Right cardiac atrium (tissue), 5 donors: ENCODE measurements around the gene FSTL4. TPM values are rescaled to one million over a fixed set of nuclear protein-coding genes. Genes with fewer than 3 reads are reported as not detected.

Experiments
- ATAC-seq, 2 donors: fragments of 200-7000 bp; cut with Tn5 transposase; one replicate each; pipeline versions ENCODE4 v1.8.0 to v1.9.1; 2020; ENCODE audit warnings: moderate library complexity in 2 of 2, mild to moderate bottlenecking in 1 of 2
- DNase-seq, 3 donors: peaks; one replicate each; pipeline ENCODE4 v3.0.0-alpha.2; 2020
- H3K27ac ChIP-seq: one replicate; pipeline ENCODE4 v1.5.1; 2013; ENCODE audit warnings: mild to moderate bottlenecking, low read length, control low read depth, moderate library complexity
- H3K27me3 ChIP-seq: one replicate; pipeline ENCODE4 v1.6.1; 2013; ENCODE audit not compliant: control insufficient read depth, insufficient read depth
- H3K4me1 ChIP-seq: one replicate; pipeline ENCODE4 v1.6.1; 2013; ENCODE audit warnings: low read length; ENCODE audit not compliant: control insufficient read depth, insufficient read depth
- H3K4me3 ChIP-seq: one replicate; pipeline ENCODE4 v1.5.1; 2013; ENCODE audit warnings: low read length, control low read depth
- H3K9me3 ChIP-seq: one replicate; pipeline ENCODE4 v1.6.1; 2013; ENCODE audit warnings: low read length; ENCODE audit not compliant: control insufficient read depth
- WGBS: extraction: QIAGEN DNeasy Blood & Tissue Kit; methylation state at CpG from one replicate; pipeline ENCODE4 v1.1.7; 2013; 5-methylcytosine and 5-hydroxymethylcytosine counted together
- intact Hi-C, 4 donors: fragments of 100-400 bp; cut with DNase I; formaldehyde crosslinking; loops; one replicate each; pipeline versions ENCODE4 v1.11.0 to v1.14.0; 2022 to 2023
- polyA plus RNA-seq: library from polyadenylated mRNA; stranded (reverse); fragments of 200-250 nt; gene quantifications from one replicate; pipeline ENCODE4 v1.2.3, GENCODE V29; 2013
- total RNA-seq, 4 donors: library from RNA; stranded (reverse); fragmentation: NEBNext Ultra II Directional; extraction: Animal tissue kit (Norgen Biotek cat#: 25700); gene quantifications; one replicate each; pipeline ENCODE4 v1.2.1, GENCODE V29; 2021
- donor health status: healthy with polysubstance abuse.
- donor health status: DM: no; HTN: yes; CAD: no.
- donor health status: DM: no; HTN: no; CAD: no.
- donor health status: DM: no; HTN: yes; CAD: no; lungs with severe emphysema.
- donor health status: DM: yes; HTN: yes; CAD: no.

Gene FSTL4
- total and polyA plus RNA-seq, 5 donors, result not detected

- Histone ChIP-seq H3K4me1 (no peaks in the 10 kb centered on the region), H3K4me3 (no peak overlapping the region), H3K27ac (no peak overlapping the region), H3K9me3 (no peaks in the 10 kb centered on the region), H3K27me3 (no peaks in the 10 kb centered on the region)
- no peak for DNase-seq
- WGBS, result 47% methylated on average over 6 of the region's 6 CpGs
- no peak for ATAC-seq
- intact Hi-C loops, result loop anchor here in 1 of 4 donors (10.0 kb wide), 1 partner anchor 137 kb away; no protein-coding TSS in a partner anchor
Measured at GRCh38 chr5:133252133-133252480, 360.2 kb downstream of the FSTL4 start.

- H3K4me3 ChIP-seq, result no peak overlapping the region
- WGBS, result 74% methylated on average over 16 of the region's 16 CpGs
- H3K27ac ChIP-seq, result no peak overlapping the region
- ATAC-seq (no peak), DNase-seq (no peak)
- no peaks in the 10 kb centered on the region for H3K9me3 ChIP-seq
- intact Hi-C loops, result loop anchor here in 1 of 4 donors (10.0 kb wide), 1 partner anchor 137 kb away; no protein-coding TSS in a partner anchor
- no peaks in the 10 kb centered on the region for H3K27me3 ChIP-seq
- no peaks in the 10 kb centered on the region for H3K4me1 ChIP-seq
Measured at GRCh38 chr5:133251296-133252132, 360.8 kb downstream of the FSTL4 start.

- 91% methylated on average over 10 of the region's 10 CpGs for WGBS
- Histone ChIP-seq H3K27me3 (no peaks in the 10 kb centered on the region), H3K9me3 (no peaks in the 10 kb centered on the region), H3K4me1 (no peaks in the 10 kb centered on the region), H3K27ac (no peak overlapping the region), H3K4me3 (no peak overlapping the region)
- intact Hi-C loops, result loop anchor here in 1 of 4 donors (10.0 kb wide), 1 partner anchor 136 kb away; no protein-coding TSS in a partner anchor
- no peak for ATAC-seq
- DNase-seq, result no peak
Measured at GRCh38 chr5:133250527-133250926, 361.8 kb downstream of the FSTL4 start.

GRCh38 chr5:133249593-133249992, 362.7 kb downstream of the FSTL4 start:
- DNase-seq (no peak), ATAC-seq (no peak)
- Histone ChIP-seq H3K27me3 (no peaks in the 10 kb centered on the region), H3K4me3 (no peak overlapping the region), H3K27ac (no peak overlapping the region), H3K9me3 (no peaks in the 10 kb centered on the region), H3K4me1 (no peaks in the 10 kb centered on the region)
- 78% methylated on average over 6 of the region's 6 CpGs for WGBS
- intact Hi-C loops, result loop anchor here in 3 of 4 donors (5.0 to 10.0 kb wide), 2 partner anchors 125 to 137 kb away; no protein-coding TSS in a partner anchor

GRCh38 chr5:133247881-133248624, 364.3 kb downstream of the FSTL4 start:
- peak; percentile 18 to 73 for ATAC-seq
- Histone ChIP-seq H3K4me1 (no peaks in the 10 kb centered on the region), H3K27ac (no peak overlapping the region), H3K27me3 (no peaks in the 10 kb centered on the region), H3K4me3 (no peak overlapping the region), H3K9me3 (no peaks in the 10 kb centered on the region)
- intact Hi-C loops, result loop anchor here in 3 of 4 donors (5.0 to 10.0 kb wide), 2 partner anchors 123 to 136 kb away; no protein-coding TSS in a partner anchor
- WGBS, result 63% methylated on average over 5 of the region's 5 CpGs
- peak in 1 of 3 donors; percentile 47 for DNase-seq

GRCh38 chr5:133247151-133247709, 365.1 kb downstream of the FSTL4 start:
- WGBS, result 87% methylated on average over 4 of the region's 4 CpGs
- Histone ChIP-seq H3K27me3 (no peaks in the 10 kb centered on the region), H3K27ac (no peak overlapping the region), H3K4me3 (no peak overlapping the region), H3K4me1 (no peaks in the 10 kb centered on the region), H3K9me3 (no peaks in the 10 kb centered on the region)
- no peak for ATAC-seq
- DNase-seq, result no peak
- intact Hi-C loops, result loop anchor here in 3 of 4 donors (5.0 to 10.0 kb wide), 2 partner anchors 122 to 135 kb away; no protein-coding TSS in a partner anchor

GRCh38 chr5:133246376-133247150, 365.8 kb downstream of the FSTL4 start:
- Histone ChIP-seq H3K9me3 (no peaks in the 10 kb centered on the region), H3K4me3 (no peak overlapping the region), H3K27ac (no peak overlapping the region), H3K4me1 (no peaks in the 10 kb centered on the region), H3K27me3 (no peaks in the 10 kb centered on the region)
- DNase-seq, result no peak
- intact Hi-C loops, result loop anchor here in 3 of 4 donors (5.0 to 10.0 kb wide), 2 partner anchors 122 to 134 kb away; no protein-coding TSS in a partner anchor
- no peak for ATAC-seq
- 81% methylated on average over 13 of the region's 13 CpGs for WGBS

- H3K27me3 ChIP-seq, result no peaks in the 10 kb centered on the region
- 71% methylated on average over 12 of the region's 12 CpGs for WGBS
- no peak for ATAC-seq
- H3K4me1 ChIP-seq, result no peaks in the 10 kb centered on the region
- intact Hi-C loops, result loop anchor here in 3 of 4 donors (5.0 to 10.0 kb wide), 2 partner anchors 121 to 134 kb away; no protein-coding TSS in a partner anchor
- H3K4me3 ChIP-seq, result no peak overlapping the region
- no peak for DNase-seq
- H3K9me3 ChIP-seq, result no peaks in the 10 kb centered on the region
- H3K27ac ChIP-seq, result no peak overlapping the region
Measured at GRCh38 chr5:133246053-133246370, 366.3 kb downstream of the FSTL4 start.

GRCh38 chr5:133245191-133246052, 366.9 kb downstream of the FSTL4 start:
- ATAC-seq (no peak), DNase-seq (no peak)
- WGBS, result 74% methylated on average over 11 of the region's 11 CpGs
- H3K9me3 ChIP-seq, result no peaks in the 10 kb centered on the region
- H3K4me1 ChIP-seq, result no peaks in the 10 kb centered on the region
- no peaks in the 10 kb centered on the region for H3K27me3 ChIP-seq
- intact Hi-C loops, result loop anchor here in 3 of 4 donors (5.0 to 10.0 kb wide), 2 partner anchors 121 to 133 kb away; no protein-coding TSS in a partner anchor
- no peak overlapping the region for H3K4me3 ChIP-seq
- no peak overlapping the region for H3K27ac ChIP-seq
